Omental fat pad (tissue), 4 donors: ENCODE results near the gene NR3C2. TPM values are rescaled to one million over a fixed set of nuclear protein-coding genes. Genes with fewer than 3 reads are reported as not detected.

Experiments
- ATAC-seq: fragments of 150-250 bp; one replicate; pipeline ENCODE4 v1.9.1; 2016; ENCODE audit warnings: mild to moderate bottlenecking, moderate library complexity; ENCODE audit not compliant: low FRiP score
- DNase-seq: peaks from one replicate; pipeline ENCODE4 v3.0.0-alpha.2; 2019; ENCODE audit warnings: low spot score
- total RNA-seq, 4 donors: library from RNA; depleted of rRNA; stranded (reverse); fragments of >200 nt; gene quantifications; one replicate each; pipeline ENCODE4 v1.1.0, GENCODE V29; 2016
- TF ChIP-seq, protein P1 (sequence below), 3 donors: fragments of 450-650 bp; IDR thresholded peaks; one replicate each; pipeline ENCODE4 v1.5.1; 2016 to 2017; ENCODE audit warnings: antibody characterized with exemption in 3 of 3, mild to moderate bottlenecking in 3 of 3, moderate library complexity in 2 of 3

The NR3C2 gene
- total RNA-seq, 4 donors from 2014 or later, result 7.4 to 28.1 (median 12.1) TPM

DNA sequence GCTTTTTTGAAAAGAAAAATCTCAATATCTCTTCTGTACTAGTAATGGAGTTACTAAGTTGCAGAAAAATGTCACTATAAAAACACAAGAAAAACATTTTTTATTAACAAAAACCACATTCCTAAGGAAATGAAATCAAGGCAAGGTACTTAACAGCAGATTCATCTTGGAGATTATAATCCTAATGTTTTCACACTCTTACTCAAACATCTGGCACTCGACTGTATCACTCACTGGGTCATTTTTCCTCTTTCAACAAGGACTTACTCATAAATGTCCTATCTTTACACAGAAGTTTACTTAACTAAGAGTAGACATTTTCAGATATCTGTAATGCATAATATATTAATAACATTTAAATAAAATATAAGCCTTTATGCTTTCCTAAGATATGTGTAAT is 216.6 kb downstream of the NR3C2 start:
- DNase-seq (no peak), ATAC-seq (no peak)
- TF ChIP-seq, protein P1, sequence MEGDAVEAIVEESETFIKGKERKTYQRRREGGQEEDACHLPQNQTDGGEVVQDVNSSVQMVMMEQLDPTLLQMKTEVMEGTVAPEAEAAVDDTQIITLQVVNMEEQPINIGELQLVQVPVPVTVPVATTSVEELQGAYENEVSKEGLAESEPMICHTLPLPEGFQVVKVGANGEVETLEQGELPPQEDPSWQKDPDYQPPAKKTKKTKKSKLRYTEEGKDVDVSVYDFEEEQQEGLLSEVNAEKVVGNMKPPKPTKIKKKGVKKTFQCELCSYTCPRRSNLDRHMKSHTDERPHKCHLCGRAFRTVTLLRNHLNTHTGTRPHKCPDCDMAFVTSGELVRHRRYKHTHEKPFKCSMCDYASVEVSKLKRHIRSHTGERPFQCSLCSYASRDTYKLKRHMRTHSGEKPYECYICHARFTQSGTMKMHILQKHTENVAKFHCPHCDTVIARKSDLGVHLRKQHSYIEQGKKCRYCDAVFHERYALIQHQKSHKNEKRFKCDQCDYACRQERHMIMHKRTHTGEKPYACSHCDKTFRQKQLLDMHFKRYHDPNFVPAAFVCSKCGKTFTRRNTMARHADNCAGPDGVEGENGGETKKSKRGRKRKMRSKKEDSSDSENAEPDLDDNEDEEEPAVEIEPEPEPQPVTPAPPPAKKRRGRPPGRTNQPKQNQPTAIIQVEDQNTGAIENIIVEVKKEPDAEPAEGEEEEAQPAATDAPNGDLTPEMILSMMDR (IDR thresholded peaks at IDR 0.05), result no peak

DNA sequence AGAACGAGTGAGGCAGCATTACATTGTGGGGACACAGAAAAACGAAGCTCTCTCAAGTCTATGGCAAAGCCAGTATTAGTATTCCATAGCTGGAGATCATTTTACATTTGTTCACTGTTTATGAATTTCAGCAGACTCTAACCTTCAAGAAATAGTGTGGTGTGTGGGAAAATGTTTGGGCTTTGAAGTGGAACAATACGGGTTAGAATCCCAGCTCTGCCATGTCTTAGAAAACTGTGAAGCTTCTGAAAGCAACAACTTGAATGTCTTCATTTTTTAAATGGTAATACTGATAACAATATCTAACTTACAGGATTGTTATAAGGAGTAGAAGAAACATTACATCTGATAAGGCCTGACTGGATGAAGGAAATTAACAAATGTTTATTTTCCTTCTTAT is 217.7 kb downstream of the NR3C2 start:
- ATAC-seq, result no peak
- DNase-seq, result no peak
- TF ChIP-seq, protein P1 (IDR thresholded peaks at IDR 0.05), result no peak

DNA sequence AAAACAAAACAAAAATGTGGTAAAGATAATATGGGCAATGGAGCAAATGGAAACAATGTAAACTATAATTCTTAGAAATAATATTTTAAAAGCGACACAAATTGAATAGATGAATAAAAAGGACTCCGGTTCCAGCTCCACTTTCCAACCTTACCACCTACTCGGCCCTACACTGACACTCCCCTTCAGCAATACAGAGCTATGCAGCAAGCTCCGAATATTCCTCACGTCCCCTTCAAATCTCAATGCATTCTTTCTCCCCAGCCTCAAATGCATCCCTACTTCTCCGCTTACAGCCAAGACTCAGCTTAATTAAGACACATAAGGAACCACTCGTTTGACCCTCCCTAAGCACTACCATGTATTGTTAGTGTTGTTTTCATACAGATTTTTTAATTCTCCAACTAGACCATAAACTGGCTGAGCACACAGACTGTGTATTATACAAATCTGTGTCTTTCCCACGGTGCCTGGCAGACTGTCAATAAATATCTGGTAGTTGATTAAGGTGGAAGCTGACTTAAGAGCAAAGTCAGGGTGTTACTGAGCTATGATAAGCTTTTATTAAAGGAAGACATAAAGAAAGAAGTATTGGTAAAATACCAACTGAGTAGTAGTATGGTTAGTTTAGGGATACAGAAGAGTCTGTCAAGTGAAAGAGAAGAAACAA is 219.1 kb downstream of the NR3C2 start:
- ATAC-seq, result no peak

DNA sequence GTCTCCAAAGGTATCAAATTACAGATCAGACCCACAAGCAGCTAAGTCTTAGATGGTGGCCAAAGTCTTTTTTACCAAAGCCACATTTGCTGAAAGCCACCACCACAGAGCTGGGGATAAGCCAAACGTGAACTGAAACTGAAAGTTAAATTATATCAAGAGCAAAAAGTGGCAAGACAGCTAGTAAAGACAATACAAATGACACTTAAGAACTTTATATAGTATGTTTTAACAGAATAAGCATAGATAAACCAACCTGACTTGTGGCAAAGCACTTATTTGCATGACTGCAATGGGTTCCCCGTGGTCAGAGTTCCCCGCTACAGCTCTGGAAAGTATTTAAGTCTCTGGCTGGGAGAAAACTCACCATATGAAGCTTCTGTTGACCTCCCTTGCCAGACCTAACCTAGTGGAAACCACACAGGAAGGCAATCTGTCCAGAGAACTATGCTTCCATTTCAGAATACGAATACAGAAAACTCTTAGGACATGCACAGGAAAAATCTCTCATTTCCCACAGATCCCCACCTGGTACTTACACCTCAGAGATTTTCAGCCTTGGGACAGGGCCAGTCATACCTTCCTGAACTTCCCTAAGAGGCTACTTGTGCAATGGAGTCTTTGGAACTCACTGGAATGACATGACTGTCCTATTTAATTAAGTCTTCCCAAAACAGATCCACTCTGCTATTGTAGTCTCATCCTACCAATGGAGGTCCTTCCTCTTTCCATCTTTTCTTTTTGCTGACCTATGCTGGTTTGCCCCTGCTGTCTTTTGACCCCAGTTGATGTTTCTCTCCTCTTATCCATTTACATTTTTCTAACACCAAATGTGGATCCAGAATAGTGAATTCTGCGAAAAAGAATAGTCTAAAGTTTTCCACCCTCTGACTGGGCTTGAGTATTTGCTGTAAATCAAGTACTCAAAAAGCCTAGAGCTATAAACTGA is 225.1 kb downstream of the NR3C2 start:
- DNase-seq (no peak), ATAC-seq (no peak)
- TF ChIP-seq, protein P1 (IDR thresholded peaks at IDR 0.05), result no peak

More for the DNA sequence above, 219.1 kb downstream of the NR3C2 start:
- TF ChIP-seq, protein P1 (IDR thresholded peaks at IDR 0.05), result no peak
- DNase-seq, result no peak

DNA sequence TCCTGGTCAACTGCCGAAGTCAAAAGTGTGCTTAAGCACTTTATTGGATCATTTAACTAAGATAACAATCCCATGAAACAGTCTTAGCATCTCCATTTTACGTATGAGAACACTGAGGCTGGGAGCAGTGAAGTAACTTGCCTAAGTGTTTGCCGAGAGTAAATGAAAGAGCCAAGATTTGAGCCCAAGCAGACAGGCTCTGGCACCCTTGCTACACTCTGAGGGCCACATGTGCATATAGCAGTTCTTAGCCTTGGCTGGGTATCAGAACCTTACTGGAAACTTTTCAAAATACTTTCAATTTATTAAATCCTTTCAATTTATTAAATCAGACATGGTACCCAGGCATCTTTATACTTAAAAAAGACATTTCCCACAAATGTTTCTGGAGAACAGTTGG is 225.9 kb downstream of the NR3C2 start:
- ATAC-seq (no peak), DNase-seq (no peak)
- TF ChIP-seq, protein P1 (IDR thresholded peaks at IDR 0.05), result no peak

DNA sequence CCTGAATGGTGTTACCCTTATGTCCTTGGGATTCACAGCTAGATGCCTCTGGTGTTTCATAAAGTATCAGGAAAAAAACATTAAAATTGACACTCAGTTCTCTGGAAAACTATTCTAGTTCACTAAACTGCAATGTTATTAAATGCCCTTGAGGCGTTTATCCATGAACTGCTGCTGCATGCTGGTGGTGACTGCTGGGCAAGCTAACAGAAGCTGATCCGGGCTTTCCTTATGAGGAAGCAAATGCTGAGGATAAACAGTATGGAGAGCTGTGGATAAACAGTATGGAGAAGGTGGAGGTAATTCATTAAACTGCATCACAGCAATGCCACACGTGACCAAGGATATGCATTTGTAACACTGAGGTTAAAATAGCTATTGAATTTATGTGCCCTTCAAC is 227.0 kb downstream of the NR3C2 start:
- ATAC-seq (no peak), DNase-seq (no peak)
- TF ChIP-seq, protein P1 (IDR thresholded peaks at IDR 0.05), result no peak
